HepG2 (cell line): ENCODE results near the gene PRMT5. TPM values are rescaled to one million over a fixed set of nuclear protein-coding genes. Genes with fewer than 3 reads are reported as not detected.

Experiments used
- ATAC-seq: fragments of 200-7000 bp; cut with Tn5 transposase; 3 replicates; pipeline ENCODE4 v1.9.1; 2020; ENCODE audit warnings: mild to moderate bottlenecking, moderate library complexity
- BruUV-seq: library from RNA; stranded (reverse); fragments of 400-500 nt; replicated peaks from 2 replicates; lab custom pipeline; 2021; lab: Mats Ljungman, UMichigan
- CTCF ChIA-PET: fragments of 300-600 bp; formaldehyde crosslinking; extraction: SDS; loops from one replicate; lab custom pipeline; 2021; ENCODE audit warnings: low total read pairs, inconsistent platforms, low intra/inter-chr PET ratio; lab: Yijun Ruan, JAX
- POLR2A ChIA-PET: fragments of 350-600 bp; sonication (Branson Sonifier 250); formaldehyde crosslinking; loops from one replicate; lab custom pipeline; 2020; ENCODE audit warnings: antibody characterized with exemption, inconsistent platforms; lab: Yijun Ruan, JAX
- DNase-seq: peaks from one replicate; pipeline ENCODE4 v3.0.0-alpha.2; 2015; ENCODE audit warnings: low spot score
- FAIRE-seq: peaks from 3 replicates; lab custom pipeline; 2011; peaks lifted over from hg19 to GRCh38; lab: Jason Lieb, UNC
- H2AFZ ChIP-seq: one replicate; pipeline ENCODE4 v1.6.1; 2011; ENCODE audit warnings: low read length, inconsistent platforms
- H3K27ac ChIP-seq: fragments of 300-600 bp; 3 replicates; pipeline ENCODE4 v1.8.0; 2011; ENCODE audit warnings: mixed run types, mild to moderate bottlenecking, mixed read lengths, low read length, inconsistent platforms; ENCODE audit not compliant: insufficient read depth; ENCODE audit errors: extremely low read length
- H3K27me3 ChIP-seq, 2 experiments: fragments of 200-600 bp in 1 of 2; 2 replicates in 1 of 2; 3 replicates in 1 of 2; pipeline versions ENCODE4 v1.6.0 to v1.8.0; 2011; ENCODE audit warnings: low read length in 2 of 2, mild to moderate bottlenecking in 2 of 2, moderate library complexity in 2 of 2, inconsistent platforms in 1 of 2; ENCODE audit not compliant: insufficient read depth in 2 of 2, control insufficient read depth in 1 of 2
- H3K36me3 ChIP-seq, 2 experiments: fragments of 200-600 bp in 1 of 2; replicated peaks in 1 of 2; 2 replicates in 1 of 2; 3 replicates in 1 of 2; pipeline versions ENCODE4 v1.5.1 to v1.8.0; 2011; ENCODE audit warnings: low read length in 2 of 2, inconsistent platforms in 1 of 2; ENCODE audit not compliant: insufficient read depth in 2 of 2, control insufficient read depth in 1 of 2
- H3K4me1 ChIP-seq: 2 replicates; pipeline ENCODE4 v1.5.1; 2012; ENCODE audit warnings: low read length, inconsistent platforms; ENCODE audit not compliant: insufficient read depth
- H3K4me2 ChIP-seq: 2 replicates; pipeline ENCODE4 v1.6.0; 2011; ENCODE audit warnings: low read depth, low read length, inconsistent platforms
- H3K4me3 ChIP-seq, 3 experiments: fragments of 200-600 bp in 1 of 3; sonication (generic), shearing (Covaris generic) in 1 of 3; replicated peaks in 1 of 3; 2 replicates each; pipeline ENCODE4 v1.5.1; 2011 to 2016; ENCODE audit warnings: low read length in 3 of 3, inconsistent platforms in 2 of 3, low read depth in 2 of 3, mild to moderate bottlenecking in 2 of 3, control low read depth in 1 of 3, mixed read lengths in 1 of 3; ENCODE audit not compliant: insufficient read depth in 1 of 3
- H3K79me2 ChIP-seq: one replicate; pipeline ENCODE4 v1.6.1; 2011; ENCODE audit warnings: low read length, inconsistent platforms; ENCODE audit not compliant: insufficient read depth
- H3K9ac ChIP-seq: 2 replicates; pipeline ENCODE4 v1.6.0; 2011; ENCODE audit warnings: mild to moderate bottlenecking, low read depth, low read length, inconsistent platforms; ENCODE audit not compliant: insufficient read depth
- H3K9me3 ChIP-seq: 2 replicates; pipeline ENCODE4 v1.5.1; 2012; ENCODE audit warnings: mild to moderate bottlenecking, low read length
- H4K20me1 ChIP-seq: 2 replicates; pipeline ENCODE4 v1.6.0; 2011; ENCODE audit warnings: inconsistent platforms, mild to moderate bottlenecking, low read length, moderate library complexity; ENCODE audit not compliant: insufficient read depth
- EP300 ChIP-seq, 3 experiments: sonication (generic) in 1 of 3; formaldehyde crosslinking in 1 of 3; IDR thresholded peaks; 2 replicates each; pipeline versions ENCODE4 v1.5.1 to v1.6.1; 2011 to 2020; ENCODE audit warnings: low read depth in 2 of 3, low read length in 2 of 3, borderline replicate concordance in 1 of 3, improper control_type of control experiment in 1 of 3, mild to moderate bottlenecking in 1 of 3, missing genetic modification reagents in 1 of 3, moderate library complexity in 1 of 3
- GTF2F1 ChIP-seq: fragments of 150-350 bp; IDR thresholded peaks from 2 replicates; pipeline ENCODE4 v1.6.1; 2014; ENCODE audit warnings: low read length
- MTA1 ChIP-seq: sonication (generic); formaldehyde crosslinking; IDR thresholded peaks from 2 replicates; pipeline ENCODE4 v1.4.0; 2020; ENCODE audit warnings: missing genetic modification reagents, mild to moderate bottlenecking, borderline replicate concordance
- NKX3-1 ChIP-seq: sonication (generic); formaldehyde crosslinking; IDR thresholded peaks from 2 replicates; pipeline ENCODE4 v1.5.0; 2020; ENCODE audit warnings: missing genetic modification reagents
- PHF20 ChIP-seq: sonication (generic); formaldehyde crosslinking; IDR thresholded peaks from 2 replicates; pipeline ENCODE4 v1.5.0; 2020; ENCODE audit warnings: mild to moderate bottlenecking, missing genetic modification reagents
- RBFOX2 ChIP-seq: fragments of 200-400 bp; formaldehyde crosslinking; IDR thresholded peaks from 2 replicates; pipeline ENCODE4 v1.6.1; 2017; ENCODE audit warnings: low read depth, mild to moderate bottlenecking, low read length
- RBM22 ChIP-seq: fragments of 200-400 bp; formaldehyde crosslinking; optimal IDR thresholded peaks from 2 replicates; pipeline ENCODE3; 2017; ENCODE audit warnings: mild to moderate bottlenecking, low read length, moderate library complexity
- RFX1 ChIP-seq: fragments of 450-650 bp; IDR thresholded peaks from 2 replicates; pipeline ENCODE4 v1.6.1; 2017
- ZFP91 ChIP-seq: sonication (generic); formaldehyde crosslinking; IDR thresholded peaks from 2 replicates; pipeline ENCODE4 v1.9.0; 2022; ENCODE audit warnings: missing genetic modification reagents, mild to moderate bottlenecking, borderline replicate concordance
- ZIK1 ChIP-seq: sonication (generic); formaldehyde crosslinking; IDR thresholded peaks from 2 replicates; pipeline ENCODE4 v1.5.0; 2020; ENCODE audit warnings: mild to moderate bottlenecking, low read depth, missing genetic modification reagents, borderline replicate concordance
- ZNF282 ChIP-seq: fragments of 450-650 bp; IDR thresholded peaks from 2 replicates; pipeline ENCODE4 v1.6.1; 2018; ENCODE audit not compliant: partially characterized antibody
- ZNF687 ChIP-seq: sonication (generic); formaldehyde crosslinking; IDR thresholded peaks from 2 replicates; pipeline ENCODE4 v1.5.1; 2020; ENCODE audit warnings: mild to moderate bottlenecking, missing genetic modification reagents, moderate library complexity
- ZNF768 ChIP-seq: sonication (generic); formaldehyde crosslinking; IDR thresholded peaks from 2 replicates; pipeline ENCODE4 v1.4.0; 2020; ENCODE audit warnings: missing genetic modification reagents
- WGBS: methylation state at CpG from one replicate; pipeline ENCODE4 v1.1.6; 2017; ENCODE audit warnings: low lambda C conversion rate; 5-methylcytosine and 5-hydroxymethylcytosine counted together
- in situ Hi-C: cut with HindIII; loops from 2 replicates; pipeline ENCODE4 v1.10.0; 2017; ENCODE audit warnings: low pct_unique_long_range_greater_than_20kb; ENCODE audit not compliant: extremely low pct_ligation_motif_present
- intact Hi-C: fragments of 100-400 bp; cut with micrococcal nuclease; formaldehyde crosslinking; loops from one replicate; pipeline ENCODE4 v1.10.0; 2022; ENCODE audit not compliant: unreplicated experiment
- polyA plus RNA-seq, 8 experiments: library from polyadenylated mRNA; depleted of rRNA in 3 of 8; stranded (reverse) in 7 of 8; unstranded in 1 of 8; fragments of >200 nt; fragmentation: Illumina TruSeq in 4 of 8; extraction: Trizol in 4 of 8; gene quantifications; 2 replicates each; pipeline versions ENCODE4 v1.2.1 to v1.2.3, GENCODE V29; 2011 to 2016; ENCODE audit warnings: low read depth in 4 of 8, missing spikeins in 1 of 8, mixed read lengths in 1 of 8; ENCODE audit not compliant: insufficient read depth in 1 of 8
- total RNA-seq, 5 experiments: library from RNA; depleted of rRNA; stranded (reverse); fragments of >200 nt; fragmentation: Illumina TruSeq; extraction: Trizol; gene quantifications; 2 replicates each; pipeline ENCODE4 v1.2.3, GENCODE V29; 2016; ENCODE audit warnings: low read depth in 1 of 5
- TF ChIP-seq, protein P1 (sequence below): sonication (generic); formaldehyde crosslinking; conservative IDR thresholded peaks from 2 replicates; pipeline ENCODE4 v1.5.0; 2020; ENCODE audit warnings: missing genetic modification reagents
- TF ChIP-seq, protein P2 (sequence below): sonication (generic); formaldehyde crosslinking; IDR thresholded peaks from 2 replicates; pipeline ENCODE4 v1.5.1; 2020; ENCODE audit warnings: missing genetic modification reagents, mild to moderate bottlenecking, borderline replicate concordance

Gene PRMT5
- total and polyA plus RNA-seq, 2 of the 13 experiments (the other 11 are each of a cell fraction or from before 2014, with no cell fraction given) = 210 to 354 TPM

DNA sequence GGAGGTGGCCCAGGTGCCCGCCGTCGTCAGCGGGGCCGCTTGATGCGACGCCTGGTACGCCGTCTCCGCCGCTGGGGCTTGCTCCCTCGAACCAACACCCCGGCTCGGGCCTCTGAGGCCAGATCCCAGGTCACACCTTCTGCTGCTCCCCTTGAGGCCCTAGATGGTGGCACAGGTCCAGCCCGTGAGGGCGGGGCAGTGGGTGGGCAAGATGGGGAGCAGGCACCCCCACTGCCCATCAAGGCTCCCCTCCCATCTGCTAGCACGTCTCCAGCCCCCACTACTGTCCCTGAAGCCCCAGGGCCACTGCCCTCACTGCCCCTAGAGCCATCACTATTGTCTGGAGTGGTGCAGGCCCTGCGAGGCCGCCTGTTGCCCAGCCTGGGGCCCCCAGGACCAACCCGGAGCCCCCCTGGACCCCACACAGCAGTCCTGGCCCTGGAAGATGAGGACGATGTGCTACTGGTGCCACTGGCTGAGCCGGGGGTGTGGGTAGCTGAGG is 52.1 kb downstream of the PRMT5 start:
- no TSS peak for BruUV-seq
- TF ChIP-seq EP300 (IDR thresholded peaks at IDR 0.05; ENCODE audit: low read depth in 2 of 2, low read length in 2 of 2) = no peak
- TF ChIP-seq EP300 (CRISPR knock-in tag; IDR thresholded peaks at IDR 0.05; ENCODE audit: borderline replicate concordance) = no peak
- TF ChIP-seq MTA1 = 0 out of 2 replicates have a peak, but pooled peaks have one; percentile 12
- no peak for TF ChIP-seq RBM22
- no peak for TF ChIP-seq NKX3-1
- 0 out of 2 replicates have a peak, but pooled peaks have one; percentile 12 for TF ChIP-seq ZNF687 (CRISPR knock-in tag)
- TF ChIP-seq RBFOX2 = 0 out of 2 replicates have a peak, but pooled peaks have one; percentile 37
- TF ChIP-seq ZNF282 = no peak
- no peak for TF ChIP-seq GTF2F1
- TF ChIP-seq, protein P1, sequence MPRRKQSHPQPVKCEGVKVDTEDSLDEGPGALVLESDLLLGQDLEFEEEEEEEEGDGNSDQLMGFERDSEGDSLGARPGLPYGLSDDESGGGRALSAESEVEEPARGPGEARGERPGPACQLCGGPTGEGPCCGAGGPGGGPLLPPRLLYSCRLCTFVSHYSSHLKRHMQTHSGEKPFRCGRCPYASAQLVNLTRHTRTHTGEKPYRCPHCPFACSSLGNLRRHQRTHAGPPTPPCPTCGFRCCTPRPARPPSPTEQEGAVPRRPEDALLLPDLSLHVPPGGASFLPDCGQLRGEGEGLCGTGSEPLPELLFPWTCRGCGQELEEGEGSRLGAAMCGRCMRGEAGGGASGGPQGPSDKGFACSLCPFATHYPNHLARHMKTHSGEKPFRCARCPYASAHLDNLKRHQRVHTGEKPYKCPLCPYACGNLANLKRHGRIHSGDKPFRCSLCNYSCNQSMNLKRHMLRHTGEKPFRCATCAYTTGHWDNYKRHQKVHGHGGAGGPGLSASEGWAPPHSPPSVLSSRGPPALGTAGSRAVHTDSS (CRISPR knock-in tag) = no peak
- TF ChIP-seq, protein P2, sequence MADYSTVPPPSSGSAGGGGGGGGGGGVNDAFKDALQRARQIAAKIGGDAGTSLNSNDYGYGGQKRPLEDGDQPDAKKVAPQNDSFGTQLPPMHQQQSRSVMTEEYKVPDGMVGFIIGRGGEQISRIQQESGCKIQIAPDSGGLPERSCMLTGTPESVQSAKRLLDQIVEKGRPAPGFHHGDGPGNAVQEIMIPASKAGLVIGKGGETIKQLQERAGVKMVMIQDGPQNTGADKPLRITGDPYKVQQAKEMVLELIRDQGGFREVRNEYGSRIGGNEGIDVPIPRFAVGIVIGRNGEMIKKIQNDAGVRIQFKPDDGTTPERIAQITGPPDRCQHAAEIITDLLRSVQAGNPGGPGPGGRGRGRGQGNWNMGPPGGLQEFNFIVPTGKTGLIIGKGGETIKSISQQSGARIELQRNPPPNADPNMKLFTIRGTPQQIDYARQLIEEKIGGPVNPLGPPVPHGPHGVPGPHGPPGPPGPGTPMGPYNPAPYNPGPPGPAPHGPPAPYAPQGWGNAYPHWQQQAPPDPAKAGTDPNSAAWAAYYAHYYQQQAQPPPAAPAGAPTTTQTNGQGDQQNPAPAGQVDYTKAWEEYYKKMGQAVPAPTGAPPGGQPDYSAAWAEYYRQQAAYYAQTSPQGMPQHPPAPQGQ (CRISPR knock-in tag) = no peak
- TF ChIP-seq ZNF768 (CRISPR knock-in tag) = peak; percentile 58; the same call in 1 of the 2 replicates
- no peak for TF ChIP-seq RFX1
- TF ChIP-seq ZFP91 (CRISPR knock-in tag) = peak; percentile 34; the same call in 1 of the 2 replicates
- TF ChIP-seq PHF20 (CRISPR knock-in tag) = no peak
- no peak for TF ChIP-seq ZIK1

More for the DNA sequence above, 52.1 kb downstream of the PRMT5 start:
- WGBS = 95% methylated on average over 22 of the region's 22 CpGs
- Histone ChIP-seq H2AFZ (no peak overlapping the region), H3K9ac (no peak overlapping the region), H3K4me3 (no peak overlapping the region), H3K4me1 (peaks cover 22% of the 10 kb centered on the region), H3K4me2 (no peak overlapping the region), H4K20me1 (no peaks in the 10 kb centered on the region; the same call in 1 of the 2 replicates), H3K9me3 (no peaks in the 10 kb centered on the region), H3K27ac (no peak overlapping the region), H3K79me2 (no peaks in the 10 kb centered on the region), H3K27me3 (peaks cover under 1 to 5% of the 10 kb centered on the region in 2 experiments; a peak in 4 of 5 replicates), H3K36me3 (peaks cover 14% of the 10 kb centered on the region in 2 experiments; a peak in 4 of 5 replicates)
- DNase-seq = no peak
- intact Hi-C loops (no loop called here), in situ Hi-C loops (no loop called here)
- ATAC-seq = no peak
- no peak for FAIRE-seq
- ChIA-PET CTCF (no interaction called here), POLR2A (no interaction called here)
